Esophagus muscularis mucosa (tissue), 4 donors: ENCODE measurements around the gene NCOA3. TPM values are rescaled to one million over a fixed set of nuclear protein-coding genes. Genes with fewer than 3 reads are reported as not detected.

ENCODE experiments used
- DNase-seq: peaks from one replicate; pipeline ENCODE4 v3.0.0-alpha.2; 2017; ENCODE audit errors: extremely low spot score
- H3K27ac ChIP-seq, 4 donors: fragments of 200-600 bp; sonication (generic); replicated peaks in 1 of 4; 1 replicate in 3 of 4; 2 replicates in 1 of 4; pipeline ENCODE4 v1.5.1; 2016 to 2019; ENCODE audit warnings: mild to moderate bottlenecking in 1 of 4
- H3K27me3 ChIP-seq, 4 donors: fragments of 200-600 bp; sonication (generic); one replicate each; pipeline versions ENCODE4 v1.5.1 to v1.6.0; 2016 to 2019
- H3K36me3 ChIP-seq, 4 donors: fragments of 200-600 bp; sonication (generic); one replicate each; pipeline ENCODE4 v1.5.1; 2016 to 2019
- H3K4me1 ChIP-seq, 4 donors: fragments of 200-600 bp; sonication (generic); one replicate each; pipeline ENCODE4 v1.5.1; 2016 to 2019
- H3K4me3 ChIP-seq, 4 donors: fragments of 200-600 bp; sonication (generic); 1 replicate in 2 of 4; 2 replicates in 2 of 4; pipeline ENCODE4 v1.5.1; 2016 to 2019; ENCODE audit warnings: mild to moderate bottlenecking in 4 of 4, moderate library complexity in 1 of 4
- H3K9me3 ChIP-seq, 4 donors: fragments of 200-600 bp; sonication (generic); 1 replicate in 3 of 4; 2 replicates in 1 of 4; pipeline ENCODE4 v1.5.1; 2016 to 2019
- CTCF ChIP-seq, 3 experiments: fragments of 200-600 bp in 2 of 3; fragments of 450-650 bp in 1 of 3; sonication (generic) in 2 of 3; IDR thresholded peaks; one replicate each; pipeline ENCODE4 v1.5.1; 2017 to 2019; ENCODE audit warnings: antibody characterized with exemption in 3 of 3, mild to moderate bottlenecking in 2 of 3, moderate library complexity in 1 of 3
- EP300 ChIP-seq: sonication (generic); formaldehyde crosslinking; IDR thresholded peaks from one replicate; pipeline ENCODE4 v1.6.1; 2017; ENCODE audit warnings: antibody characterized with exemption
- POLR2A ChIP-seq: fragments of 450-650 bp; IDR thresholded peaks from one replicate; pipeline ENCODE4 v1.6.1; 2017; ENCODE audit warnings: antibody characterized with exemption, moderate library complexity, mild to moderate bottlenecking, low read depth
- POLR2AphosphoS5 ChIP-seq, 2 donors: sonication (generic); formaldehyde crosslinking; IDR thresholded peaks; one replicate each; pipeline ENCODE4 v1.6.1; 2017; ENCODE audit warnings: antibody characterized with exemption in 2 of 2
- WGBS: methylation state at CpG from one replicate; pipeline ENCODE4 v1.1.5; 2018; 5-methylcytosine and 5-hydroxymethylcytosine counted together
- intact Hi-C: fragments of 100-400 bp; cut with DNase I; formaldehyde crosslinking; loops from one replicate; pipeline ENCODE4 v1.15.1; 2023
- total RNA-seq, 4 donors: library from RNA; depleted of rRNA; stranded (reverse); fragments of >200 nt; gene quantifications; one replicate each; pipeline versions ENCODE4 v1.1.0 to v1.2.1, GENCODE V29; 2016

The NCOA3 gene
- 10 to 100 TPM; 25.7 to 51.4 (median 35.8) TPM for total RNA-seq

GRCh38 chr20:47501482-47502270 is at the start of gene NCOA3:
Gene NCOA3 (plus strand): TSS chr20:47501887. CDS start chr20:47622248, 120,361 bp downstream.
- no peaks in the 10 kb centered on the region for H3K27me3 ChIP-seq
- TF ChIP-seq CTCF (IDR thresholded peaks at IDR 0.05) (peak; percentile 45 to 70 (median 53)), EP300 (no peak), POLR2A (peak; percentile 82), POLR2AphosphoS5 (IDR thresholded peaks at IDR 0.05) (peak; percentile 90 to 97)
- H3K4me1 ChIP-seq = peaks cover 13 to 45% (median 31%) of the 10 kb centered on the region in 4 donors
- peak; percentile 95 for DNase-seq
- intact Hi-C loops = loop anchor here (5.0 to 10.0 kb wide), 3 partner anchors 73 to 113 kb away; no protein-coding TSS in a partner anchor
- no peaks in the 10 kb centered on the region for H3K9me3 ChIP-seq
- no peaks in the 10 kb centered on the region for H3K36me3 ChIP-seq
- H3K27ac ChIP-seq = peak within 1 kb of the TSS; percentile 93 to 98 (median 96)
- peak within 1 kb of the TSS; percentile 91 to 100 (median 96) for H3K4me3 ChIP-seq
- WGBS = under 1% methylated on average over 48 of the region's 74 CpGs

GRCh38 chr20:47452736-47453161 is 48.9 kb upstream of the NCOA3 start:
- DNase-seq = no peak
- H3K27ac ChIP-seq = no peak overlapping the region
- H3K36me3 ChIP-seq = no peaks in the 10 kb centered on the region
- no peaks in the 10 kb centered on the region for H3K27me3 ChIP-seq
- H3K4me3 ChIP-seq = no peak overlapping the region
- no peaks in the 10 kb centered on the region for H3K4me1 ChIP-seq
- intact Hi-C loops = no loop called here
- TF ChIP-seq POLR2AphosphoS5 (IDR thresholded peaks at IDR 0.05) (no peak), POLR2A (no peak), CTCF (IDR thresholded peaks at IDR 0.05) (no peak), EP300 (no peak)
- no peaks in the 10 kb centered on the region for H3K9me3 ChIP-seq
- WGBS = 100% methylated on average over 1 of the region's 1 CpG

GRCh38 chr20:47453167-47453782 is 48.4 kb upstream of the NCOA3 start:
- Histone ChIP-seq H3K4me1 (no peaks in the 10 kb centered on the region), H3K9me3 (no peaks in the 10 kb centered on the region), H3K4me3 (no peak overlapping the region), H3K27ac (no peak overlapping the region), H3K36me3 (no peaks in the 10 kb centered on the region), H3K27me3 (no peaks in the 10 kb centered on the region)
- intact Hi-C loops = no loop called here
- no peak for DNase-seq
- WGBS = 34% methylated on average over 4 of the region's 4 CpGs
- TF ChIP-seq CTCF (IDR thresholded peaks at IDR 0.05) = no peak
- no peak for TF ChIP-seq EP300
- TF ChIP-seq POLR2A = no peak
- no peak for TF ChIP-seq POLR2AphosphoS5 (IDR thresholded peaks at IDR 0.05)

- Histone ChIP-seq H3K27me3 (no peaks in the 10 kb centered on the region), H3K27ac (no peak overlapping the region), H3K9me3 (no peaks in the 10 kb centered on the region), H3K36me3 (no peaks in the 10 kb centered on the region), H3K4me1 (no peaks in the 10 kb centered on the region), H3K4me3 (no peak overlapping the region)
- DNase-seq = no peak
- WGBS = 90% methylated on average over 10 of the region's 10 CpGs
- intact Hi-C loops = no loop called here
- TF ChIP-seq EP300 (no peak), POLR2AphosphoS5 (IDR thresholded peaks at IDR 0.05) (no peak)
Measured at GRCh38 chr20:47454298-47455132, 47.2 kb upstream of the NCOA3 start.
